ENCODE results near the gene SRXN1.

- no peak for TF ChIP-seq POLR2A (IDR thresholded peaks at IDR 0.05)
- TF ChIP-seq CTCF (IDR thresholded peaks at IDR 0.05): no peak
These were observed 43.5 kb downstream of the SRXN1 start for GRCh38 chr20:609371-609964.
